ENCODE results near the gene KRT15.

KRT15 gene

GRCh38 chr17:41503202-41503601, 15.5 kb downstream of the KRT15 start:
- DNase-seq = no peak

GRCh38 chr17:41500131-41500911, 18.4 kb downstream of the KRT15 start:
- no peak for DNase-seq

- DNase-seq = no peak
These were observed 19.0 kb downstream of the KRT15 start for GRCh38 chr17:41499714-41500113.

GRCh38 chr17:41498276-41498675, 20.4 kb downstream of the KRT15 start:
- no peak for DNase-seq

- DNase-seq = no peak
These were observed 21.7 kb downstream of the KRT15 start for GRCh38 chr17:41496803-41497484.

GRCh38 chr17:41494524-41494923, 24.2 kb downstream of the KRT15 start:
- no peak for DNase-seq

- peak; percentile 70 for DNase-seq
These were observed 25.9 kb downstream of the KRT15 start for GRCh38 chr17:41492771-41493170.

- no peak for DNase-seq
These were observed 26.3 kb downstream of the KRT15 start for GRCh38 chr17:41492351-41492750.

GRCh38 chr17:41491476-41491875, 27.2 kb downstream of the KRT15 start:
- DNase-seq = no peak

GRCh38 chr17:41490000-41490990, 28.4 kb downstream of the KRT15 start:
- no peak for DNase-seq

- no peak for DNase-seq
These were observed 29.2 kb downstream of the KRT15 start, which contains the start of gene KRT36 for GRCh38 chr17:41489531-41489930. TSS of gene KRT36 (minus strand) at chr17:41489910. CDS start at chr17:41489864, 46 bp downstream.

GRCh38 chr17:41486809-41487530, 31.7 kb downstream of the KRT15 start:
- no peak for DNase-seq

GRCh38 chr17:41486316-41486715, 32.4 kb downstream of the KRT15 start:
- DNase-seq = no peak

- no peak for DNase-seq
These were observed 33.5 kb downstream of the KRT15 start for GRCh38 chr17:41484920-41485904.

- DNase-seq = no peak
These were observed 34.5 kb downstream of the KRT15 start for GRCh38 chr17:41483991-41484826.

- no peak for DNase-seq
These were observed 35.2 kb downstream of the KRT15 start for GRCh38 chr17:41483531-41483930.

GRCh38 chr17:41481036-41481435, 37.7 kb downstream of the KRT15 start, which contains the start of gene KRT35:
TSS of gene KRT35 (minus strand) at chr17:41481151. CDS start at chr17:41481097, 54 bp downstream.
- no peak for DNase-seq

- DNase-seq = no peak
These were observed 38.1 kb downstream of the KRT15 start for GRCh38 chr17:41480581-41480980.

- no peak for DNase-seq
These were observed 38.6 kb downstream of the KRT15 start for GRCh38 chr17:41480136-41480535.

GRCh38 chr17:41478237-41478636, 40.5 kb downstream of the KRT15 start:
- no peak for DNase-seq

All from NCI-H1105 (cell line).